ENCODE measurements around the gene IFIH1.

IFIH1 gene

DNA sequence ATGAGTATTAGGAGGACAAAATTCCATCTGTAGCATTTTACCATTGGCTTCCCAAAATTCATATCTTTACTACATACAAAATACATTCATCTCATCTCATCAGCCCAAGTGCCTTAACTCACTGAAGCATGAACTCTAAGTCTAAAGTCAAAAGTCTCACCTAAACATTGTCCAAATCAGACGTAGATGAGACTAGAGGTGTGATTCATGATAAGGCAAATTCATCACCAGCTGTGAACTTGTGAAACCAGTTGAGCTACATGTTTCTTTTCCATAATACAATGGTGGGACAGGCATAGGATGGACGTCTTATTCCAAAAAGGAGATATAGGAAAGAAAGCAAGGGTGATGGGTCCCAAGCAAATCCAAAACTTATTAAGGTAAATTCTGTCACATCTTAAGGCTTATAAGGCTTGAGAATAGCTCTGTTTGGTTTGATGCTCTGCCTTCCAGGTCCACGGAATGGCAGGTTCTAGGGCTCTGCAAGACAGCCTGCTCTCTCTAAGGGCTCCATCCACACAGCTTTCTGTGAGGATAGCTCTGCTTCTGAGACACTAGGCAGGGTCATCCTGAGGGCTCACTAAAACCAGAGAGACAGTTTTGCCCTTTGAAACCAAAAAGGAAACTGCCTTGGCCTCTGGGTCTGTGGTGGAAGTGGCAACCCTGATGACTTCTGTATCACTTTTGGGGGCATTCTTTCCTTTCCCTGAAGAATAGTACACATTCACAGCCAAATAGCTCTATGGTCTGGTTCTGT, 9.6 kb downstream of the IFIH1 start:
- DNase-seq (ENCODE audit: low spot score): no peak

GRCh38 chr2:162305901-162306300, 12.6 kb downstream of the IFIH1 start:
- no peak for DNase-seq (ENCODE audit: low spot score)

DNA sequence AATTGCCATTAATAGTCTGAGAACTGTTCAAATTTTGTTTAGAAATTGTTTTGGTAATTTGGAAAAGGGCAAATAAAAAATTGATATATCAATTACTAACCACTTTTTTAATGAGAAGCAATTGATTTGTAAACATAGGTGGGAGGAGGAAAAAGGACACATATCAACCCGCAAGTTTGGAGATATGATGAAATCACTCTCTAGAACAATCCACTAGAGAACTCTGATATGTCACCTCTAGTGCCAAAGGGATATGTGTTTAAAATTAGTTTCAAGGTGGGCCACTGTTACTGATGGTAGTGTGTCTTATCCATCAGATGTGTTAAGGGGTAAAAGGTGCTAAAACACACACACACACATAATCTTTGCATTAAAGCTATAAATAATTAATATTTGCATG, 16.6 kb downstream of the IFIH1 start:
- DNase-seq (ENCODE audit: low spot score): no peak

DNA sequence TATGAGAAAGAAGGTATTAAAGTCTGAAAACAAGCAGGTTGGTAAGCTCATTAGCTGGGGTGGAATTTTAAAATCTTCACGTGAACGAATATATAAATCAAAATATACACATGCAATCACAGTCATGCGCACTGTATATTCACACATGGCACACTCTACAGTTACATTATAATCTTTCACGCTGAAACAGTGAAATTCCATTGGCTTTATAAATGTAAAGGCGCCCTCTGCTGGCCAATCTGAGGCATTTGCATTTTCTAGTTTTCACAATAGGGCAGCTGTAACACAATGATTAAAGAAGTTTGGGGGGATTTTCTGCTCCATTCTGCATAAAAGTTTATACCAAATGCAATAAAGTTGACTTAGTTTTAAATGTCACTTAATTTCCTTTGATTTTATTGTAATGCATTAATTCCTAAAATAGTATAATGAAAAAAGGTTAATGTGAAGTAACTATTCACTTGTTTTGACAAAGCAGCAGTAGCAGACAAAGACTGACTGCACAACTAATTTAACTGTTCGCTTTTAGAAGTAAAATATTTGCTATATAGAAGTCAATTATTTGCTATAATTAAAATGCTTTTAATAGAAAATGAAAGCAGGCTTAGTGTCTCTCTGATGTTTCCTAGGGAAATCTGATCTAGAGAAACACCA, 17.2 kb downstream of the IFIH1 start:
- DNase-seq (ENCODE audit: low spot score): no peak

GRCh38 chr2:162300266-162300665, 18.2 kb downstream of the IFIH1 start:
- no peak for DNase-seq (ENCODE audit: low spot score)

- DNase-seq (ENCODE audit: low spot score): no peak
Observed at GRCh38 chr2:162298669-162299335, 19.7 kb downstream of the IFIH1 start.

GRCh38 chr2:162297925-162298552, 20.4 kb downstream of the IFIH1 start:
- peak; percentile 54 for DNase-seq (ENCODE audit: low spot score)

GRCh38 chr2:162295009-162295408, 23.5 kb downstream of the IFIH1 start:
- no peak for DNase-seq (ENCODE audit: low spot score)

GRCh38 chr2:162293122-162293786, 25.2 kb downstream of the IFIH1 start:
- DNase-seq (ENCODE audit: low spot score): no peak

GRCh38 chr2:162291748-162292147, 26.7 kb downstream of the IFIH1 start:
- no peak for DNase-seq (ENCODE audit: low spot score)

GRCh38 chr2:162282765-162283425, 35.6 kb downstream of the IFIH1 start:
- no peak for DNase-seq (ENCODE audit: low spot score)

DNA sequence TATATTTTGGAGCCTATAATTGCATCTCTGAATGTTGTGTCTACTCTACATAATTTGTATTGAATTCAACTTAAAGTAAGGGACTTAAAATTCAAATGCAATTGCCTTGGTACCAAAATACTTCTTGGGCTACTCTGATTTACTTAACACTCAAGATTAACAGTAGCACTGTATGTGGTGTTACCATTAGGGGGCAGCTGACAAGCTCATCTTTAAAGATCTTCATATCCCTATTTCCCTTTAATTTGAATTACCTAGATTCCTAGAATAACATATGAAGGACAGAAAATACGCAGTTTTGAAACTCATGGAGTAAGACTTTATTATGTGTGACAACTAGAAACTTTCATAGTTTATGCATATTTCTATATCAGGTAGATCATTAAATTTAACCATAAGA, 37.8 kb downstream of the IFIH1 start:
- no peak for DNase-seq (ENCODE audit: low spot score)

DNA sequence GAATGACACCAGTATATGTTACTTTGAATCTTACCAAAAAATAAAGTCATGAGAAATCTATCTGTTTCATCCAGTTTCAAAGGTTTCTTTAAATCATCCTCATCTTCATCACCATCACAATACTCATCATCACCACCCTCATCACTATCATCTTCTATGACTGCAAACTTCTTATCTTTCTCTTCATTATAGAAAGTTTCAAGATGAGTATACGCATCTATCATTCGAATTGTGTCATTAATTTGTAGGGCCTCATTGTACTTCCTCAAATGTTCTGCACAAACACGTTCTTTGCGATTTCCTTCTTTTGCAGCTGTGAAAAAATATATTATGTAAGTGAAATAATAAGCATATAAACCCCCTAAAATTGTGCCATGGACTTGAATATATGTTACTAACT, 41.1 kb downstream of the IFIH1 start:
- no peak for DNase-seq (ENCODE audit: low spot score)

- DNase-seq (ENCODE audit: low spot score): no peak
Observed at GRCh38 chr2:162267996-162268395, 50.5 kb downstream of the IFIH1 start.

DNA sequence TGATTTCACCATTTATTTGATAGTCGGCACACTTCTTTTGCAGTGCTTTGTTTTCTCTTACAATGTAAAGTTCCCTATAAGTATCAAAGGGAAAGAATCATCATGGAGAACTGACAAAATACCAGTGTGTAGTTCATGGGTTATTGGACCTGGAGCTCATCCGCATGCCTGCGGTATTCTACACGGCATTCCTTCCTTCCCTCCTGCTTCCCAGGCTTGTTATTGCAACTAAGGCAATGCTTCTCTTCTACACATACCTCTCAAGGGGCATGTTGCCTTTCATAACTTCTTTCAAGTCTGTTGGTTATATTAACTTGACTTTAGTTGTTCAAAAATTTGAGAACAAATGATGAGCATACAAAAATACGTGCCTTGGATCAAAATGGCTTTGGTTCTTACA, 51.0 kb downstream of the IFIH1 start:
- DNase-seq (ENCODE audit: low spot score): no peak

DNA sequence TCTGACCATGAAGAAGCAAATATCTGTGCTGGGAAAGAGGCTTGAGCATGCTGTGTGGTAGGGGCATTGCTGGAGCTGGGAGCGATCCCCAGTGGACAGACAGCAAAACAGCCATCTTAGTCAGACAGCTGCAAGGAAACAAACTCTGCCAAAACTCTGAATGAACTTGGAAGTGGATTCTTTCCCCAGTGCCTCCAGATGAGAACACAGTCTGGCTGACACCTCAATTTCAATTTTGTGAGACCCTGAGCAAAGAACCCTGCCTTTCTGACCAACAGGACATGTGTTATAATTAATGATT, 52.1 kb downstream of the IFIH1 start:
- DNase-seq (ENCODE audit: low spot score): no peak

GRCh38 chr2:162265666-162266459, 52.6 kb downstream of the IFIH1 start:
- no peak for DNase-seq (ENCODE audit: low spot score)

GRCh38 chr2:162261032-162261945, 57.2 kb downstream of the IFIH1 start:
- no peak for DNase-seq (ENCODE audit: low spot score)

- DNase-seq (ENCODE audit: low spot score): no peak
Observed at GRCh38 chr2:162258686-162259085, 59.8 kb downstream of the IFIH1 start.

GRCh38 chr2:162258169-162258568, 60.3 kb downstream of the IFIH1 start:
- no peak for DNase-seq (ENCODE audit: low spot score)
